ENCODE results near the gene AXDND1. TPM values are rescaled to one million over a fixed set of nuclear protein-coding genes. Genes with fewer than 3 reads are reported as not detected.

AXDND1 gene
- total and polyA plus RNA-seq, 2 of the 8 experiments (the other 6 are each of a cell fraction or from before 2014, with no cell fraction given), result 0.61 TPM; not detected in 1

DNA sequence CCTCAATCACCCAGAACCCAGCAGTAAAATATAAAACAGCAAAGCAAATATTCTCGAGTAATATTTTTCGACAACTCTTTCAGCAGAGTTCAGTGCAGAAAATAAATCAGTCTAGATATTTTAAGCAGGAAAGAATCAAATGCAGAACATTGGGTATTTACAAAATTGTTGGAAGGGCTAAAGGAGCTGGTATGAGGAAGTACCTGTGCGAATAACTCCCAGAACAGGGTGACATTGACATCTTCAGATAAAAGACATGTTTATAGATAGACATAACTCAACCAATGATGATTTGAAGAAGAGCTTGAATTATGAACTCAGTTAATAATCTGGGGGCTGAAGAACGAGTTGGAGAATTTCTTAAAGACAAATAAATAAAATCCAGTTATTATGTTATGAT is 6.4 kb downstream of the AXDND1 start:
- H2BK120ac ChIP-seq (replicated peaks; ENCODE audit: low read depth, low read length), result no peak overlapping the region
- no peak overlapping the region for H2BK20ac ChIP-seq (ENCODE audit: low read length)
- H3K4me2 ChIP-seq (ENCODE audit: insufficient read depth in 1 of 2, low read depth in 2 of 2, low read length in 2 of 2), result no peak overlapping the region
- TF ChIP-seq KDM4A (IDR thresholded peaks at IDR 0.05; ENCODE audit: low read depth, low read length, severe bottlenecking) (no peak), TAF1 (IDR thresholded peaks at IDR 0.05; ENCODE audit: low read depth, low read length) (no peak), GTF2F1 (IDR thresholded peaks at IDR 0.05; ENCODE audit: borderline replicate concordance, low read depth, low read length) (no peak), EP300 (IDR thresholded peaks at IDR 0.05; ENCODE audit: borderline replicate concordance in 1 of 2, low read depth in 2 of 2, low read length in 2 of 2) (no peak), BCL11A (IDR thresholded peaks at IDR 0.05; ENCODE audit: low read depth in 2 of 2, low read length in 2 of 2) (no peak), ASH2L (IDR thresholded peaks at IDR 0.05; ENCODE audit: low read length) (no peak), JUND (IDR thresholded peaks at IDR 0.05; ENCODE audit: low read length) (no peak), POLR2A (IDR thresholded peaks at IDR 0.05; ENCODE audit: control extremely low read depth in 1 of 2, low read depth in 2 of 2, low read length in 2 of 2) (no peak), TAF7 (optimal IDR thresholded peaks at IDR 0.05; ENCODE audit: borderline replicate concordance, low read depth, low read length) (no peak), CHD2 (IDR thresholded peaks at IDR 0.05; ENCODE audit: low read length) (no peak), FOSL1 (IDR thresholded peaks at IDR 0.05; ENCODE audit: insufficient read depth, low read depth, low read length) (no peak)
- H4K8ac ChIP-seq (ENCODE audit: extremely low read depth, insufficient read depth, low read length), result no peak overlapping the region
- ChIA-PET POLR2A (ENCODE audit: partially characterized antibody) (no interaction called here), CTCF (ENCODE audit: partially characterized antibody) (interaction anchor here (1.7 kb wide), 1 partner anchor 120 kb away, joined by 5 read pairs; no protein-coding TSS in a partner anchor)
- no peak overlapping the region for H2BK12ac ChIP-seq (ENCODE audit: low read depth, low read length)
- no peaks in the 10 kb centered on the region for H4K20me1 ChIP-seq (replicated peaks in 1 of 2; ENCODE audit: control insufficient read depth in 1 of 2, insufficient read depth in 2 of 2, low read length in 2 of 2)
- H3K14ac ChIP-seq (ENCODE audit: insufficient read length), result no peak overlapping the region
- H3K9ac ChIP-seq (replicated peaks in 1 of 4; ENCODE audit: extremely low read depth in 1 of 4, low read depth in 3 of 4, low read length in 3 of 4), result no peak overlapping the region
- no peaks in the 10 kb centered on the region for H3K4me1 ChIP-seq (replicated peaks in 1 of 4; ENCODE audit: control insufficient read depth in 3 of 4, insufficient read depth in 4 of 4, low read length in 3 of 4)
- no peak overlapping the region for H2BK15ac ChIP-seq (ENCODE audit: low read length)
- H3K36me3 ChIP-seq (ENCODE audit: control insufficient read depth in 2 of 4, insufficient read depth in 4 of 4, low read length in 3 of 4), result no peaks in the 10 kb centered on the region
- no peaks in the 10 kb centered on the region for H3K23me2 ChIP-seq (ENCODE audit: low read depth, low read length)
- H3K18ac ChIP-seq (ENCODE audit: extremely low read depth, low read length), result no peak overlapping the region
- H4K91ac ChIP-seq (replicated peaks; ENCODE audit: insufficient read length, low read length), result no peak overlapping the region
- no peak for FAIRE-seq
- no peak overlapping the region for H3K27ac ChIP-seq (ENCODE audit: low read depth, low read length)
- WGBS, 2 experiments (ENCODE audit: extremely low coverage in 1 of 2, insufficient coverage in 1 of 2, insufficient read length in 1 of 2, insufficient replicate concordance in 2 of 2, low coverage in 1 of 2, low lambda C conversion rate in 2 of 2, missing lambda C conversion rate in 1 of 2), result 91% methylated on average over 4 of the region's 4 CpGs; no CpG with 5 or more reads in 1 of the 2 experiments
- no peak for DNase-seq (ENCODE audit: low read depth in 1 of 2, low spot score in 2 of 2)
- H3K56ac ChIP-seq (replicated peaks; ENCODE audit: insufficient read length, low read depth, low read length), result no peak overlapping the region
- H3K9me3 ChIP-seq (ENCODE audit: insufficient read depth in 2 of 2, low read depth in 1 of 2, low read length in 1 of 2), result no peaks in the 10 kb centered on the region
- no peak overlapping the region for H2BK5ac ChIP-seq (ENCODE audit: low read depth, low read length)
- no peaks in the 10 kb centered on the region for H3K79me1 ChIP-seq (ENCODE audit: low read depth, low read length)
- no peak overlapping the region for H2AFZ ChIP-seq (ENCODE audit: low read length)
- no peak overlapping the region for H3K4ac ChIP-seq (replicated peaks; ENCODE audit: insufficient read length, low read depth, low read length)
- H4K5ac ChIP-seq (ENCODE audit: insufficient read length, low read depth, low read length), result no peak overlapping the region
- H2AK5ac ChIP-seq (ENCODE audit: low read depth, low read length), result no peak overlapping the region
- H3K27me3 ChIP-seq (replicated peaks in 1 of 4; ENCODE audit: control insufficient read depth in 3 of 4, extremely low read depth in 1 of 4, insufficient read depth in 3 of 4, low read length in 3 of 4), result no peaks in the 10 kb centered on the region
- no peaks in the 10 kb centered on the region for H3K79me2 ChIP-seq (ENCODE audit: control insufficient read depth in 1 of 2, insufficient read depth in 2 of 2, low read length in 2 of 2)
- no peak overlapping the region for H3K23ac ChIP-seq (ENCODE audit: insufficient read length)
- H3K4me3 ChIP-seq (ENCODE audit: extremely low read depth in 1 of 4, insufficient read depth in 2 of 4, low read depth in 3 of 4, low read length in 4 of 4), result no peak overlapping the region
